ENCODE results near the gene DCDC2. TPM values are rescaled to one million over a fixed set of nuclear protein-coding genes. Genes with fewer than 3 reads are reported as not detected.
"Not testable (repeated sequence)": the region's sequence is repeated elsewhere in the genome, so short reads cannot be mapped to it uniquely, and the experiment has no call there.

DCDC2 gene
- total RNA-seq, 1 donor from 2014 or later: 4.5 TPM

DNA sequence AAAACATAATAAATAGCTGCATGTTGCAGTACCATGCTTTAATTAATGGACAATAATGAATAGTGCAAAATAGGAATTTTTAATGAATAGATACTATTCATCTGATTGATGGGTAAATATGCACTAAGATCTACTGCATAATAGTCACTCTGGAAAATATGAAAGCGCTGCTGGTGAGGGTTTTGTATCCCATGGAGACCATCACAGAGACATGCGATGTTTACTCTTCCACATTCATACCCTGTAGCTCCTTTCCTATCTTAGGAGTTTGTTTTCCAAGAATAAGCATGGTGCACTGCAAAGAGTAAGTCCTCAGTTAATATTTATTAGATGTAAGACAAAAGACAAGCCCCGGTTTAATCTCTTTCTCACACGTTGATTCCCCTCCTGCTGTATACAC lies 150.4 kb downstream of the DCDC2 start:
- no peak overlapping the region for H3K27ac Mint-ChIP-seq (ENCODE audit: unreplicated experiment)
- TF ChIP-seq, protein P1, sequence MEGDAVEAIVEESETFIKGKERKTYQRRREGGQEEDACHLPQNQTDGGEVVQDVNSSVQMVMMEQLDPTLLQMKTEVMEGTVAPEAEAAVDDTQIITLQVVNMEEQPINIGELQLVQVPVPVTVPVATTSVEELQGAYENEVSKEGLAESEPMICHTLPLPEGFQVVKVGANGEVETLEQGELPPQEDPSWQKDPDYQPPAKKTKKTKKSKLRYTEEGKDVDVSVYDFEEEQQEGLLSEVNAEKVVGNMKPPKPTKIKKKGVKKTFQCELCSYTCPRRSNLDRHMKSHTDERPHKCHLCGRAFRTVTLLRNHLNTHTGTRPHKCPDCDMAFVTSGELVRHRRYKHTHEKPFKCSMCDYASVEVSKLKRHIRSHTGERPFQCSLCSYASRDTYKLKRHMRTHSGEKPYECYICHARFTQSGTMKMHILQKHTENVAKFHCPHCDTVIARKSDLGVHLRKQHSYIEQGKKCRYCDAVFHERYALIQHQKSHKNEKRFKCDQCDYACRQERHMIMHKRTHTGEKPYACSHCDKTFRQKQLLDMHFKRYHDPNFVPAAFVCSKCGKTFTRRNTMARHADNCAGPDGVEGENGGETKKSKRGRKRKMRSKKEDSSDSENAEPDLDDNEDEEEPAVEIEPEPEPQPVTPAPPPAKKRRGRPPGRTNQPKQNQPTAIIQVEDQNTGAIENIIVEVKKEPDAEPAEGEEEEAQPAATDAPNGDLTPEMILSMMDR (IDR thresholded peaks at IDR 0.05; ENCODE audit: insufficient read depth, low read depth, low read length): no peak
- no peak for TF ChIP-seq EZH2 (IDR thresholded peaks at IDR 0.05; ENCODE audit: insufficient read depth, low read length)
- H3K4me3 Mint-ChIP-seq (ENCODE audit: unreplicated experiment): no peak overlapping the region
- H3K27me3 ChIP-seq (ENCODE audit: insufficient read depth, low read length): no peaks in the 10 kb centered on the region
- H3K9me3 Mint-ChIP-seq (ENCODE audit: unreplicated experiment): no peaks in the 10 kb centered on the region
- H3K9me3 ChIP-seq (ENCODE audit: insufficient read depth, low read depth, low read length): no peaks in the 10 kb centered on the region
- H4K20me1 ChIP-seq (ENCODE audit: insufficient read depth, low read length): no peaks in the 10 kb centered on the region
- no peaks in the 10 kb centered on the region for H3K36me3 ChIP-seq (ENCODE audit: insufficient read depth, low read length)
- H3K9ac ChIP-seq (ENCODE audit: low read length): no peak overlapping the region
- H3K79me2 ChIP-seq (ENCODE audit: insufficient read depth, low read length): no peaks in the 10 kb centered on the region
- FAIRE-seq (no peak), DNase-seq (ENCODE audit: low read depth) (no peak)
- no peaks in the 10 kb centered on the region for H3K4me1 ChIP-seq (ENCODE audit: insufficient read depth, low read length)
- H3K27ac ChIP-seq (ENCODE audit: low read depth, low read length): no peak overlapping the region
- H3K27me3 Mint-ChIP-seq (ENCODE audit: low read depth, unreplicated experiment): peaks cover 6% of the 10 kb centered on the region
- H3K4me2 ChIP-seq (ENCODE audit: low read length): no peak overlapping the region
- no peak overlapping the region for H2AFZ ChIP-seq (ENCODE audit: low read depth, low read length)
- no peaks in the 10 kb centered on the region for H3K4me1 Mint-ChIP-seq (ENCODE audit: low read depth, unreplicated experiment)
- no peaks in the 10 kb centered on the region for H3K36me3 Mint-ChIP-seq (ENCODE audit: low read depth, unreplicated experiment)
- H3K4me3 ChIP-seq (ENCODE audit: insufficient read depth, low read depth, low read length): no peak overlapping the region

DNA sequence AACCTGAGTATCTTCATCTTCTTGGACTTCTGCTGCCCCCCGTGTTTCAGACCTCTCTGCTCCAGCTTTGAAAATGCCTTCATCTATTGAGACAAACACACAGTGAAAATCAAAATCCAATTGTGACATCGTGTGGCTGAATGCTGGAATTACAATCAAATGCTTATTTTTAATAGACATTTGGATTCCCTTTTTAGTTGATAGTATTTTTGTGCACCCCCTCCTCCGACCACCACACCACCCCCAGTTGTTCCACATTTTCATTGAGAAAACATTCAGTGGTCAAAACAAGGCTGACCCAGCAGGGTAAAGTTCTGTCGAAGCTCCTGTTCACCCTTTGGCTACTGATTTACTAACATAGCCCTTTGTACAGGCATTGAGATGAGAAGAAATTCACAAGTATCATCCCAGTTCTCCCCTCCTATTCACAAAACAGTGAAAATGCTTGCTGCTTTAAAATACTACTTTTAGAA lies 152.8 kb downstream of the DCDC2 start:
- Histone ChIP-seq H3K79me2 (ENCODE audit: insufficient read depth, low read length) (no peaks in the 10 kb centered on the region), H2AFZ (ENCODE audit: low read depth, low read length) (no peak overlapping the region), H3K4me3 (ENCODE audit: insufficient read depth, low read depth, low read length) (no peak overlapping the region), H3K9me3 (ENCODE audit: insufficient read depth, low read depth, low read length) (no peaks in the 10 kb centered on the region), H3K27ac (ENCODE audit: low read depth, low read length) (no peak overlapping the region), H4K20me1 (ENCODE audit: insufficient read depth, low read length) (no peaks in the 10 kb centered on the region), H3K36me3 (ENCODE audit: insufficient read depth, low read length) (no peaks in the 10 kb centered on the region), H3K9ac (ENCODE audit: low read length) (no peak overlapping the region), H3K27me3 (ENCODE audit: insufficient read depth, low read length) (no peaks in the 10 kb centered on the region), H3K4me1 (ENCODE audit: insufficient read depth, low read length) (no peaks in the 10 kb centered on the region), H3K4me2 (ENCODE audit: low read length) (no peak overlapping the region)
- FAIRE-seq: peak; percentile 39
- no peaks in the 10 kb centered on the region for H3K4me1 Mint-ChIP-seq (ENCODE audit: low read depth, unreplicated experiment)
- H3K36me3 Mint-ChIP-seq (ENCODE audit: low read depth, unreplicated experiment): no peaks in the 10 kb centered on the region
- peaks cover 2% of the 10 kb centered on the region for H3K27me3 Mint-ChIP-seq (ENCODE audit: low read depth, unreplicated experiment)
- no peak for TF ChIP-seq EZH2 (IDR thresholded peaks at IDR 0.05; ENCODE audit: insufficient read depth, low read length)
- TF ChIP-seq, protein P1 (IDR thresholded peaks at IDR 0.05; ENCODE audit: insufficient read depth, low read depth, low read length): peak; percentile 64
- no peak overlapping the region for H3K27ac Mint-ChIP-seq (ENCODE audit: unreplicated experiment)
- H3K4me3 Mint-ChIP-seq (ENCODE audit: unreplicated experiment): no peak overlapping the region
- H3K9me3 Mint-ChIP-seq (ENCODE audit: unreplicated experiment): peaks cover 6% of the 10 kb centered on the region
- peak; percentile 12 for DNase-seq (ENCODE audit: low read depth)

GRCh38 chr6:24204113-24204512 lies 153.7 kb downstream of the DCDC2 start:
- H3K27me3 ChIP-seq (ENCODE audit: insufficient read depth, low read length); H3K4me2 ChIP-seq (ENCODE audit: low read length); H3K9ac ChIP-seq (ENCODE audit: low read length); H3K27ac Mint-ChIP-seq (ENCODE audit: unreplicated experiment); H3K27me3 Mint-ChIP-seq (ENCODE audit: low read depth, unreplicated experiment); H3K4me3 Mint-ChIP-seq (ENCODE audit: unreplicated experiment); H3K79me2 ChIP-seq (ENCODE audit: insufficient read depth, low read length); H3K36me3 Mint-ChIP-seq (ENCODE audit: low read depth, unreplicated experiment); H3K27ac ChIP-seq (ENCODE audit: low read depth, low read length); FAIRE-seq; H3K9me3 ChIP-seq (ENCODE audit: insufficient read depth, low read depth, low read length); H3K4me3 ChIP-seq (ENCODE audit: insufficient read depth, low read depth, low read length); H4K20me1 ChIP-seq (ENCODE audit: insufficient read depth, low read length); H2AFZ ChIP-seq (ENCODE audit: low read depth, low read length); H3K9me3 Mint-ChIP-seq (ENCODE audit: unreplicated experiment); H3K4me1 Mint-ChIP-seq (ENCODE audit: low read depth, unreplicated experiment); H3K4me1 ChIP-seq (ENCODE audit: insufficient read depth, low read length); DNase-seq (ENCODE audit: low read depth); H3K36me3 ChIP-seq (ENCODE audit: insufficient read depth, low read length): not testable (repeated sequence)
